ENCODE results near the gene MGST2. TPM values are rescaled to one million over a fixed set of nuclear protein-coding genes. Genes with fewer than 3 reads are reported as not detected.

MGST2 gene
- 2.1 and 3.0 TPM in 2 replicates for total RNA-seq

GRCh38 chr4:139665690-139666529 lies at the start of gene MGST2:
MGST2 (plus strand) TSS chr4:139665819; CDS start chr4:139666020, 201 bp downstream.

Other genes with a start within 250 kb of the MGST2 start
- 11.2 and 20.2 TPM in 2 replicates for gene RAB33B, start 211.7 kb upstream of the MGST2 start, total RNA-seq
- 79.7 and 93.1 TPM in 2 replicates for gene SETD7, start 109.6 kb upstream of the MGST2 start, total RNA-seq